Rectal smooth muscle tissue (tissue), 1 donor: ENCODE results near the gene CEP78.

Source experiments
- H3K27ac ChIP-seq: one replicate; pipeline ENCODE4 v1.7.0; 2013; ENCODE audit warnings: low read depth, low read length, inconsistent platforms
- H3K27me3 ChIP-seq: one replicate; pipeline ENCODE4 v1.7.0; 2013; ENCODE audit warnings: low read length; ENCODE audit not compliant: control insufficient read depth, insufficient read depth
- H3K36me3 ChIP-seq: one replicate; pipeline ENCODE4 v1.7.0; 2013; ENCODE audit warnings: low read length; ENCODE audit not compliant: control insufficient read depth, insufficient read depth
- H3K4me1 ChIP-seq: one replicate; pipeline ENCODE4 v1.7.0; 2013; ENCODE audit warnings: low read length; ENCODE audit not compliant: control insufficient read depth, insufficient read depth
- H3K4me3 ChIP-seq: one replicate; pipeline ENCODE4 v1.7.0; 2013; ENCODE audit warnings: low read length
- H3K9ac ChIP-seq: one replicate; pipeline ENCODE4 v1.7.0; 2013; ENCODE audit warnings: low read length

Gene CEP78

DNA sequence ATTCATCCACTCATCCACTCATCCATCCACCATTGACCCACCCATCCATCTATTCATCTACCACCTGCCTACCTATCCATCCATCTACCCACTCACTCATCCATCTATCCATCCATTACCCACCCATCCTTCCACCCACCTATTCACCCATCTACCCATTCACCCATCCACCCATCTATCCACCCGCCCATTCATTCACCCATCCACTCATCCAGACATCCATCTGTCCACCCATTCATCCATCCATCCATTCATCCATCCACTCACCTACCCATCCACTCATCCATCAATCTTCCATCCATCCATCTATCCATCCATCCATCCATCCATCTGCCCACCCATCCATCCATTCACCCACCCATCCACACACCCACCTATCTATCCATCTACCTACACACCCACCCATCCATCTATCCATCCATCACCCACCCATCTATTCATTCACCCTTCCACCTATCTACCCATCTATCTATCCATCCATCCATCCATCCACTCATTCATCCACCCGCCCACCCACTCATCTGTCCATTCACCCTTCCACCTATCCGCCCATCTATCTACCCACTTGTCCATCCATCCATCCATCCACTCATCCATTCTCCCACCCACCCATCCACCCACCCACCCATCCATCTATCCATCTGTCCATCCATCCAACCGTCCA, 84.3 kb downstream of the CEP78 start:
- Histone ChIP-seq H3K4me1 (no peaks in the 10 kb centered on the region), H3K36me3 (no peaks in the 10 kb centered on the region), H3K27me3 (no peaks in the 10 kb centered on the region), H3K9ac (no peak overlapping the region), H3K4me3 (no peak overlapping the region), H3K27ac (no peak overlapping the region)

DNA sequence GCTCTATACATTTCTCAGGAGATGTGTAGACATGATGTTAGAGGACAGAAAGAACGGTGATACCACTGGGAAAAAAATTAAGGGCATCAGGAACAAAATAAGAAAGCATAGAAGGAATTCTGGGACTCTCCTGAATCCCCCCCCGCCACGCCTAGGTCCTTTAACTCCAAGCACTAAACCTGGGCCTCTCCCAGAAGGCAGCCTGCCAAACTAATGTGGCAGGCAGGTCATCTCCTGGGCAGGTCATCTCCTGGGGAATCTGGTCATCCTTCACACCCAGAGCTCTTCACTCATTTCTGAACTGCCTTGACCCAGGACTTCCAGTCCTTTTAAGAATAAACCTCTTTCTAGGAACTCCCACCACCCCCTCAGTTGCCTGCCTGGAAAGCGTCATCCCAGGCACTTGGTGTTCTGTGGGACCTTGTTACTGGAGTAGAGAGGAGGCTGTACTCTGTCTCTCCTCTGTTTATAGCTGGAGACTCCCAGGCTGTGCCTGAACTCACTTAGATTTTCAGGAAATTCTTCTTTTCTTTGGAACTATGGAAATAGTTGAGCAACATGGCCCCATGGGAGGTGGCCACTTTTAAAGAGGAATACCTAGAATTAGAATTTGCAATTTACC, 85.1 kb downstream of the CEP78 start:
- peaks cover 5% of the 10 kb centered on the region for H3K4me1 ChIP-seq
- no peaks in the 10 kb centered on the region for H3K27me3 ChIP-seq
- H3K27ac ChIP-seq: no peak overlapping the region
- no peaks in the 10 kb centered on the region for H3K36me3 ChIP-seq
- H3K4me3 ChIP-seq: no peak overlapping the region
- no peak overlapping the region for H3K9ac ChIP-seq

DNA sequence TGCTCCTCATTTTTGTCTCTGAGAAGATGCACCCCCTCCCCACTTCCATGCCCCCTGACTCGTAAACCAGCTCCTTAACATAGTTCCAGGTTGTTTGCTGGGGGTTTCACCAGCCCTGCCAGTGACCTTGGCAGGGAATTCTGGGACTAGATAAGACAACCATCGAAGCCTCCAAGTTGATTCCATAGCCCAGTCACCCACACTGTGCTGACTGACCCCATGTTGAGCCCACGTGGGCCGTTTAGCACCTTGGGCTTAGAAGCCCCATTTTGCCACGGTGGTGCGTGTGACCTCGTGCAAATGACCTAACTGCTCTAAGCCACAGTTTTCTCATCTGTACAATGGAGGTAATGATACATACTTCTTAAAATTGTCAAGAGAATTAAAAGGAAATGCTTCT, 85.6 kb downstream of the CEP78 start:
- H3K9ac ChIP-seq: no peak overlapping the region
- H3K27me3 ChIP-seq: no peaks in the 10 kb centered on the region
- peaks cover 6% of the 10 kb centered on the region for H3K4me1 ChIP-seq
- no peak overlapping the region for H3K27ac ChIP-seq
- H3K4me3 ChIP-seq: no peak overlapping the region
- H3K36me3 ChIP-seq: no peaks in the 10 kb centered on the region

DNA sequence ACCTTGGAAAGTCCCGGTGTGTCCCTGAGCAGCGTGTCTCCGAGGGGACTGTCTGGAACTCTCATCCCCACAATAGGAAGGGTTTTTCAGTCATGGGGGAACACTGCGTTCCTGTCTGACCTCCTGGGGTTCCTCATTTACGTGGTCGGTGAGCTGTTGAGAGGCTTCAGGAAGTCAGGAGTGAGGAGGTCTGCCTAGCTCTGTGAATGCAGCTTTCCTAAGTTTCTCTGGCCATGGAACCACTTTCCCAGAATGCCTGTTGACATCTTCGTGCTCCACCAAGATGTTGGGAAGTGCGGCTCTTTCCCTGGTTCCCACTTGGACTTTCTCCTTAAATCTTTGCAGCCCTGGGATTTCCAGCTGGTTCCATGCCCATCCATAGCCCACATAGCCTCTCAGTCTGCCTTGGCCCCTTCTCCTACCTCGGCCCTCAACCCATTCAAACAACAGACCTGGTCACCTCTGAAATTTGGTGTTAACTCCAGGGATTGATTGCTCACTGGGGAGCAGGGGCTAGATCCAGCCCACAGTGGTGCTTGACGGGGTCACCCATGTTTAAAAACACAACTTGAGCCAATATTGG, 88.3 kb downstream of the CEP78 start:
- H3K27ac ChIP-seq: no peak overlapping the region
- H3K9ac ChIP-seq: no peak overlapping the region
- no peak overlapping the region for H3K4me3 ChIP-seq
- H3K4me1 ChIP-seq: peaks cover 6% of the 10 kb centered on the region
- H3K27me3 ChIP-seq: no peaks in the 10 kb centered on the region
- no peaks in the 10 kb centered on the region for H3K36me3 ChIP-seq

DNA sequence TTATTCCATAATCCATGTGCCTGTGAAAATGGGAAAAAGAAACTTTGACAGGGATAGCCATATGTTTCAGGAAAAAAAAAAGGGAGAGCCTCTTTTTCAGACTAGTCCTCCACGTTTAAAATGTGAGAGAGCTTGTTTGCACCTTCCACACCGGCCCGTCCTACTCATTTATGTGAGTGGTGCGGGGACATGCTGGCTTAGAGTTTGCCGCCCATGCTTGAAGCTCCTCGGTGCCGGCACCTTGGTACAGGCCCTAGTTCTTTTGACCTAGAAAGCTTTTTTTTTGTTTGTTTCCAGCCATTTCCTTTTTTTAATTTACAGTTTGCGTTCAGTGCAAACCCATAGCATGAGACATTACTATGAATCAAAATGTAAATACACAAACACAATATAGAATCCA, 88.8 kb downstream of the CEP78 start:
- H3K36me3 ChIP-seq: no peaks in the 10 kb centered on the region
- peaks cover 6% of the 10 kb centered on the region for H3K4me1 ChIP-seq
- H3K27ac ChIP-seq: no peak overlapping the region
- no peak overlapping the region for H3K4me3 ChIP-seq
- H3K27me3 ChIP-seq: no peaks in the 10 kb centered on the region
- H3K9ac ChIP-seq: no peak overlapping the region

DNA sequence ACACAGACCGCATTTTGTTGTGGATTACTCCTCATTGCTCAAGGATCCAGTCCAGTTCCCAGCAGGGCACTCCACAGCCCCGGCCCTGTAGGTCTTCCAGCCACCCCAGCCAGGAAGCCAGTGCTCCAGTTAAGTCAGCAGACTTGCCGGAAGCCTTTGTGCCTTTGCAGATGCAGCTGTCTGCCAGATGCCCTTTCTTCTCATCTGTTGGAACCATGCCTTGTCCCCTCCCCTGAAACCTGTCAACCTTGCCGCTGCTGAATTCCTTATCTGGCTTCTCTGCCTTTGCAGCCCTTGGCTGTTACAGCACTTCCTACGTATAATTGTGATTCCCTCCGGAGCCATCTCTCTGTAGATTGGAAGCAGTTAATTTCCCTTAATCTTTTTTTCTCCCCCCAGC, 89.5 kb downstream of the CEP78 start:
- Histone ChIP-seq H3K4me3 (no peak overlapping the region), H3K36me3 (no peaks in the 10 kb centered on the region), H3K9ac (no peak overlapping the region), H3K27ac (no peak overlapping the region), H3K27me3 (no peaks in the 10 kb centered on the region), H3K4me1 (peaks cover 6% of the 10 kb centered on the region)

DNA sequence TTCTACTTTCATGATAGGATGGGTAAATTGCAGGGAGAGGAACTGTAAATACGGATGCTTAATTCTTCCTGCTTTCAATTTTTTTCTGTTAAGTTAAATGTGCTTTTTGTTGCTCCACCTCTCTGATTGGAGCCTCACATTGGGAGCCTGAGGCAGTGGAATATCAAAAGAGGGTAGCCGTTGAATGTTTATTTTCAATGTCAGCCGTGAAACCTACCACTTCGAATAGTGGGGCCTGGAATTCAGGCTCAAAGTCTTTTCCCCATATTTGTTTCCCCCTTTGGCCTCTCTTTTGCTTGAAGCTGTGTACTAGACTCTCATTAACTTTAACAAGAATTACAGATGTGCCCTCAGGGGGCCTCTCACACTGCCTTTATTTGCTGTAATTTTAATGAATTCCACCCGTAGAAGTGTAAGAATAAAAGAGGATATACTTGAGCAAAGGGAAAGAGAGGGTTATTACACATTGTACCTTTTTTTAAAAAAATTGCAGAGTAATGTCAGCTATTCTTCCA, 90.0 kb downstream of the CEP78 start:
- Histone ChIP-seq H3K27me3 (no peaks in the 10 kb centered on the region), H3K36me3 (no peaks in the 10 kb centered on the region), H3K27ac (no peak overlapping the region)

DNA sequence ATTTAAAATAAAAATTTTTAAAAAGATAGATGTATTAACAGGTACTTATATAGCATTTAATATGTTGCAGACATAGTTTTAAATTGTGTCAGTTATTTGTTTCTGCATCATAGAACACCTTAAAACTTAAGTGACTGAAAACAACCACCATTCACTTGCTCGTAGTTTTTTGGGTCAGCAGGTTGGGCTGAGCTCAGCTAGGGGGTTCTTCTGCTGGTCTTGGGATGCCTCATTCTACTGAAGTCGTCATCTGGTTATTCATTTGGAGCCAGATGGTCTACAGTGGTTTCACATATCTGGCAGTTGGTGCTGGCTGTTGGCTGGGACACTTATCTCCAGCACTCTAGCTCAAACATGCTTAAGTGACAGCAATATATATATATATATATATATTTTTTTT, 90.7 kb downstream of the CEP78 start:
- no peak overlapping the region for H3K27ac ChIP-seq
- no peaks in the 10 kb centered on the region for H3K36me3 ChIP-seq
- no peak overlapping the region for H3K9ac ChIP-seq
- no peaks in the 10 kb centered on the region for H3K27me3 ChIP-seq
- peaks cover 6% of the 10 kb centered on the region for H3K4me1 ChIP-seq
- H3K4me3 ChIP-seq: no peak overlapping the region

More for the DNA sequence above, 90.0 kb downstream of the CEP78 start:
- Histone ChIP-seq H3K4me3 (no peak overlapping the region), H3K4me1 (peaks cover 6% of the 10 kb centered on the region), H3K9ac (no peak overlapping the region)
